A549 (cell line): ENCODE results near the gene CD226. TPM values are rescaled to one million over a fixed set of nuclear protein-coding genes. Genes with fewer than 3 reads are reported as not detected.

ENCODE experiments used
- ATAC-seq, 2 experiments: fragments of 200-7000 bp in 1 of 2; fragments of >200 bp in 1 of 2; cut with Nextera tagmentation in 1 of 2; cut with Tn5 transposase in 1 of 2; 3 replicates each; pipeline versions ENCODE4 v1.8.0 to v1.9.1; 2018 to 2020; ENCODE audit warnings: mild to moderate bottlenecking in 1 of 2, moderate library complexity in 1 of 2
- CTCF ChIA-PET: fragments of 300-600 bp; sonication (Branson Sonifier 250); formaldehyde crosslinking; extraction: SDS; loops from one replicate; lab custom pipeline; 2021; ENCODE audit warnings: antibody characterized with exemption, inconsistent platforms; lab: Yijun Ruan, JAX
- POLR2A ChIA-PET: fragments of 350-600 bp; formaldehyde crosslinking; extraction: SDS; loops from one replicate; lab custom pipeline; 2021; ENCODE audit warnings: antibody characterized with exemption, inconsistent platforms; lab: Yijun Ruan, JAX
- DNase-seq, 2 experiments: peaks; one replicate each; pipeline versions ENCODE4 v3.0.0 to v3.0.0-alpha.2; 2011 to 2016; ENCODE audit warnings: low read depth in 1 of 2, low spot score in 1 of 2
- FAIRE-seq: peaks from 2 replicates; lab custom pipeline; 2011; peaks lifted over from hg19 to GRCh38; lab: Jason Lieb, UNC
- H3K27ac ChIP-seq, 2 experiments: fragments of >200 bp; sonication (Bioruptor Twin); formaldehyde crosslinking; 3 replicates each; pipeline ENCODE4 v1.5.1; 2016 to 2017
- H3K4me1 ChIP-seq: fragments of >200 bp; sonication (Bioruptor Twin); formaldehyde crosslinking; 3 replicates; pipeline ENCODE4 v1.6.1; 2016
- H3K4me2 ChIP-seq: fragments of >200 bp; sonication (Bioruptor Twin); formaldehyde crosslinking; 3 replicates; pipeline ENCODE4 v1.6.1; 2016
- H3K4me3 ChIP-seq: fragments of >200 bp; sonication (Bioruptor Twin); formaldehyde crosslinking; 3 replicates; pipeline ENCODE4 v1.5.1; 2016
- H3K9me3 ChIP-seq: fragments of >200 bp; sonication (Bioruptor Twin); formaldehyde crosslinking; 3 replicates; pipeline ENCODE4 v1.6.1; 2016
- CBX2 ChIP-seq: fragments of 200-600 bp; sonication (generic); IDR thresholded peaks from 2 replicates; pipeline ENCODE4 v1.6.1; 2016; ENCODE audit warnings: low read depth, mild to moderate bottlenecking, borderline replicate concordance
- CHD2 ChIP-seq: fragments of 150-350 bp; IDR thresholded peaks from 2 replicates; pipeline ENCODE4 v1.6.1; 2014; ENCODE audit warnings: low read length; ENCODE audit not compliant: partially characterized antibody
- CHD4 ChIP-seq: fragments of 200-600 bp; sonication (generic); IDR thresholded peaks from 2 replicates; pipeline ENCODE4 v1.6.1; 2016; ENCODE audit warnings: antibody characterized with exemption, mild to moderate bottlenecking, borderline replicate concordance
- EHF ChIP-seq: fragments of 250-450 bp; sonication (Bioruptor Pico); IDR thresholded peaks from 2 replicates; pipeline ENCODE4 v1.5.0; 2020; ENCODE audit warnings: mild to moderate bottlenecking
- EP300 ChIP-seq, 2 experiments: fragments of >200 bp; sonication (Bioruptor Twin); formaldehyde crosslinking; IDR thresholded peaks; 2 replicates in 1 of 2; 3 replicates in 1 of 2; pipeline ENCODE4 v1.6.1; 2016 to 2017
- ESRRA ChIP-seq: fragments of 150-350 bp; IDR thresholded peaks from 2 replicates; pipeline ENCODE4 v1.6.1; 2014; ENCODE audit warnings: mild to moderate bottlenecking, low read length, borderline replicate concordance
- FOSB ChIP-seq: fragments of 250-450 bp; sonication (Bioruptor Pico); IDR thresholded peaks from 2 replicates; pipeline ENCODE4 v1.5.0; 2020; ENCODE audit warnings: mild to moderate bottlenecking, moderate library complexity
- FOSL2 ChIP-seq, 2 experiments: fragments of 450-650 bp in 1 of 2; fragments of >200 bp in 1 of 2; sonication (Bioruptor Twin) in 1 of 2; formaldehyde crosslinking; IDR thresholded peaks; 2 replicates each; pipeline versions ENCODE4 v1.5.0 to v1.6.1; 2016 to 2020; ENCODE audit warnings: mild to moderate bottlenecking in 1 of 2, moderate library complexity in 1 of 2
- FOXS1 ChIP-seq: fragments of 250-450 bp; sonication (Bioruptor Pico); IDR thresholded peaks from 2 replicates; pipeline ENCODE4 v1.5.0; 2020; ENCODE audit warnings: mild to moderate bottlenecking, moderate library complexity
- HDAC2 ChIP-seq: fragments of 200-600 bp; sonication (generic); IDR thresholded peaks from 2 replicates; pipeline ENCODE4 v1.6.1; 2016
- HEYL ChIP-seq: fragments of 250-450 bp; sonication (Bioruptor Pico); IDR thresholded peaks from 2 replicates; pipeline ENCODE4 v1.8.0; 2021; ENCODE audit warnings: mild to moderate bottlenecking, moderate library complexity
- HOXB13 ChIP-seq: fragments of 250-450 bp; sonication (Bioruptor Pico); IDR thresholded peaks from 2 replicates; pipeline ENCODE4 v1.5.0; 2020; ENCODE audit warnings: low read depth, mild to moderate bottlenecking, moderate library complexity
- HOXB5 ChIP-seq: fragments of 250-450 bp; sonication (Bioruptor Pico); IDR thresholded peaks from 2 replicates; pipeline ENCODE4 v1.5.0; 2020; ENCODE audit warnings: mild to moderate bottlenecking, moderate library complexity
- JUNB ChIP-seq: fragments of >200 bp; sonication (Bioruptor Twin); formaldehyde crosslinking; IDR thresholded peaks from 2 replicates; pipeline ENCODE4 v1.6.1; 2016
- KDM5A ChIP-seq: fragments of 200-600 bp; sonication (generic); IDR thresholded peaks from 2 replicates; pipeline ENCODE4 v1.6.1; 2016; ENCODE audit warnings: antibody characterized with exemption, mild to moderate bottlenecking
- MAX ChIP-seq: IDR thresholded peaks from 2 replicates; pipeline ENCODE4 v1.6.1; 2012
- MYC ChIP-seq: IDR thresholded peaks from 2 replicates; pipeline ENCODE4 v1.6.1; 2012; ENCODE audit warnings: mild to moderate bottlenecking, inconsistent platforms, low read length, improper control_type of control experiment, borderline replicate concordance
- NR3C1 ChIP-seq: fragments of >200 bp; sonication (Bioruptor Twin); formaldehyde crosslinking; IDR thresholded peaks from 3 replicates; pipeline ENCODE4 v1.6.1; 2017
- RCOR1 ChIP-seq: fragments of 150-350 bp; IDR thresholded peaks from 2 replicates; pipeline ENCODE4 v1.6.1; 2014; ENCODE audit warnings: antibody characterized with exemption, low read length, low read depth
- RFX5 ChIP-seq: fragments of 450-650 bp; IDR thresholded peaks from 2 replicates; pipeline ENCODE4 v1.7.1; 2014; ENCODE audit warnings: antibody characterized with exemption, mild to moderate bottlenecking, moderate library complexity
- RNF2 ChIP-seq: fragments of 200-600 bp; sonication (generic); IDR thresholded peaks from 2 replicates; pipeline ENCODE4 v1.6.1; 2016; ENCODE audit warnings: low read depth, mild to moderate bottlenecking, antibody characterized with exemption, moderate library complexity, borderline replicate concordance
- SMC3 ChIP-seq: fragments of >200 bp; sonication (Bioruptor Twin); formaldehyde crosslinking; IDR thresholded peaks from 3 replicates; pipeline ENCODE4 v1.6.1; 2018; ENCODE audit warnings: inconsistent platforms
- SREBF2 ChIP-seq: fragments of 450-650 bp; IDR thresholded peaks from 2 replicates; pipeline ENCODE4 v1.6.1; 2014; ENCODE audit warnings: mild to moderate bottlenecking, moderate library complexity
- TFCP2L1 ChIP-seq: fragments of 250-450 bp; sonication (Bioruptor Pico); IDR thresholded peaks from 2 replicates; pipeline ENCODE4 v1.5.0; 2021; ENCODE audit warnings: mild to moderate bottlenecking
- ZNF302 ChIP-seq: fragments of 250-450 bp; sonication (Bioruptor Pico); IDR thresholded peaks from 2 replicates; pipeline ENCODE4 v1.9.0; 2021; ENCODE audit warnings: inconsistent platforms, mild to moderate bottlenecking, moderate library complexity
- ZSCAN20 ChIP-seq: fragments of 250-450 bp; sonication (Bioruptor Pico); IDR thresholded peaks from 2 replicates; pipeline ENCODE4 v1.8.0; 2022; ENCODE audit warnings: mild to moderate bottlenecking, moderate library complexity
- WGBS: methylation state at CpG from one replicate; pipeline ENCODE4 v1.1.6; 2017; ENCODE audit errors: missing lambda C conversion rate; 5-methylcytosine and 5-hydroxymethylcytosine counted together
- polyA plus RNA-seq, 4 experiments: library from polyadenylated mRNA; depleted of rRNA in 3 of 4; stranded (reverse); fragments of >200 nt; fragmentation: RNase III in 1 of 4; extraction: RNeasy Plus Mini Kit Qiagen cat#74134 plus additional on column Dnase treatment in 1 of 4; gene quantifications; 2 replicates in 3 of 4; 3 replicates in 1 of 4; pipeline ENCODE4 v1.2.3, GENCODE V29; 2011 to 2017
- TF ChIP-seq, protein P1 (sequence below): fragments of 250-450 bp; sonication (Bioruptor Pico); IDR thresholded peaks from 2 replicates; pipeline ENCODE4 v1.5.0; 2020; ENCODE audit warnings: low read depth, mild to moderate bottlenecking, moderate library complexity
- TF ChIP-seq, protein P2 (sequence below): IDR thresholded peaks from 2 replicates; pipeline ENCODE4 v1.6.1; 2012

Gene CD226
- polyA plus RNA-seq, 2 of the 4 experiments (the other 2 are of a cell fraction): 0.28 to 0.92 TPM

DNA sequence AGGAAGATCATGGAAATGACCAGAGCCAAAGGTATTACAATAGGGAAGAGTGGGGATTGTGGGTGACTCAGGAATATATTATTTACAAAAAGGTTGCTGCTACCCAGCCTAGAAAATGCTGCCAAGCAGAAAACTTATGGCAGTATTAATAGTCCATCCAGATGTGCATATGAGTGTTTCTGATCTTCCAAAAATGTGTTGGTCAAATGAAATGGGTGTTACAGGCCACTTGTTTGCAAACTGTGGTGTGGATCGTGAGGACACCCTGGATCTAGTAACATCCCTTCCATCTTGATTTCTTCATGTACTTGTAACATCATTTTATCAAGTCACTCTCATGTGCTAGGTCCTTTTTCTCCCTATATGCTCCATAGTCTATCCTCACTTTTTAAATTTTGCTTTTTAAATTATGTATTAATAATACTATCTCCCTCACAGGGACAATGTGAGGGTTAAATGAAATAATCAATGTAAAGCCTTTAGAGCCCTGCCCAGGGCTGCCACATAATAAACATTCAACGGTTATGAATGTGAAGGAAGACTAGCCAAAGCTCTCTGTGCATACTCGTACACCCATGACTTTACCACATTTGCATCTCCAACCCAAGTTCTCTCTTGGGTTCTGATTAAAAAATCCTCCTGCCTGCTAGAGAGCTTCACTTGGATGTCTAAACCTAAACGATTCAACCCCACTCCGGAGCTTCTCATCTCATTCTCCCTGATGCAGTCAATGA, 18.5 kb downstream of the CD226 start:
- Histone ChIP-seq H3K27ac (no peak overlapping the region), H3K4me3 (no peak overlapping the region), H3K4me1 (no peaks in the 10 kb centered on the region), H3K4me2 (no peak overlapping the region), H3K9me3 (no peaks in the 10 kb centered on the region)
- TF ChIP-seq TFCP2L1: no peak
- TF ChIP-seq CBX2: no peak
- TF ChIP-seq SMC3: no peak
- TF ChIP-seq RNF2: no peak
- TF ChIP-seq KDM5A: no peak
- TF ChIP-seq MYC: no peak
- TF ChIP-seq HOXB13 (CRISPR knock-in tag): no peak
- TF ChIP-seq MAX: no peak
- TF ChIP-seq CHD4: no peak
- TF ChIP-seq FOXS1 (CRISPR knock-in tag): no peak
- no peak for TF ChIP-seq SREBF2
- no peak for TF ChIP-seq NR3C1
- no peak for TF ChIP-seq JUNB
- ChIA-PET POLR2A (no interaction called here), CTCF (no interaction called here)
- DNase-seq (no peak), ATAC-seq (no peak), FAIRE-seq (no peak)
- 68% methylated on average over 5 of the region's 5 CpGs for WGBS

DNA sequence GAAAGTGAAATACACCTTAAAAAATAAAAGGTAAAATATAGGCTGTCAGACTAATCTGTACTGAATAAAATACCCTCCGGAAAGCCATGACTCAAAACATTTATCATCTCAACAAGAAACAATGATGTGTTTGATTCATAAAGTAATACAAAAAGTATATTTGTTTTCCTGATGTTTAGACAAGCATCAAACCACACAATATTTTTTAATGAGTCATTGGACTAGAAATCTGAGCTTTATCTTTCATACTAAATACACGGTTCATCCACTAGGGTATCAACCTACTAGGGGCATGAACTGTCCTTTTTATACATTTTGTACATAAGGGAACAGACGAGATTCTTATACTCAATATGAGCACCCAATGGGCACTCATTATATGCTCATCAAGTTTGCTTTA, 31.3 kb downstream of the CD226 start:
- H3K9me3 ChIP-seq: no peaks in the 10 kb centered on the region
- no peak for FAIRE-seq
- no peak overlapping the region for H3K4me3 ChIP-seq
- DNase-seq: peak; percentile 1 to 7
- WGBS: 13% methylated on average over 3 of the region's 3 CpGs
- ChIA-PET CTCF (interaction anchor here (1.5 kb wide), 2 partner anchors 8 to 10 kb away, joined by 3 to 5 read pairs; no protein-coding TSS in a partner anchor), POLR2A (no interaction called here)
- ATAC-seq: peak in 1 of 2 experiments; percentile 58; a peak in 2 of 6 replicates
- TF ChIP-seq FOSL2 (IDR thresholded peaks at IDR 0.05) (no peak), FOSL2 (CRISPR knock-in tag; IDR thresholded peaks at IDR 0.05) (peak; percentile 23; the same call in 1 of the 2 replicates), CHD4 (no peak)
- no peak overlapping the region for H3K27ac ChIP-seq
- H3K4me1 ChIP-seq: peaks cover 9% of the 10 kb centered on the region; the same call in 2 of the 3 replicates
- peak overlapping the region; percentile 17; the same call in 1 of the 3 replicates for H3K4me2 ChIP-seq

DNA sequence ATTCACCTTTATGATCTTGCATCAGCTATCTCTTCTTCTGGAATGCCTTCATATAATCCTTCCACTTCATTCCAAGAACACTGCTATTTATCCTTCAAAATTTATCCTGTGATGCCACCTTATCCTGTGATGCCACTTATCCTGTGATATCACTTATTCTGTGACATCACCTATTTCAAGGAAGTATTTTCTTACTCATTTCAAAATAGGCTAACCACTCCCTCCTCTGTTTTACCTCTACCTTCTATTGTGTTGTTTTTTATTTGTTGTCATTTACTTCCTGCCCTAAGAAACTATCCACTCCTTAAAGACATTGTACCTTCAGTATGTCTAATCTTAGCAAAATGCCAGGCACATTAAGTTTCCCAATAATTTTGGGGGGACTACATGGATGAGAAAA, 38.8 kb downstream of the CD226 start:
- no peaks in the 10 kb centered on the region for H3K9me3 ChIP-seq
- ChIA-PET CTCF (interaction anchor here (1.1 kb wide), 1 partner anchor 8 kb away, joined by 5 read pairs; no protein-coding TSS in a partner anchor), POLR2A (no interaction called here)
- no peak overlapping the region for H3K4me2 ChIP-seq
- H3K4me3 ChIP-seq: no peak overlapping the region
- TF ChIP-seq FOSB (CRISPR knock-in tag) (no peak), ZSCAN20 (no peak), HEYL (CRISPR knock-in tag) (no peak), RFX5 (no peak), EHF (no peak), ZNF302 (CRISPR knock-in tag) (no peak), CHD2 (no peak), HDAC2 (no peak), ESRRA (no peak), SMC3 (no peak), MAX (no peak), JUNB (no peak), NR3C1 (no peak), FOSL2 (IDR thresholded peaks at IDR 0.05) (no peak), FOSL2 (CRISPR knock-in tag; IDR thresholded peaks at IDR 0.05) (no peak), EP300 (IDR thresholded peaks at IDR 0.05) (no peak), TFCP2L1 (no peak), RCOR1 (no peak), HOXB5 (CRISPR knock-in tag) (no peak)
- TF ChIP-seq, protein P1, sequence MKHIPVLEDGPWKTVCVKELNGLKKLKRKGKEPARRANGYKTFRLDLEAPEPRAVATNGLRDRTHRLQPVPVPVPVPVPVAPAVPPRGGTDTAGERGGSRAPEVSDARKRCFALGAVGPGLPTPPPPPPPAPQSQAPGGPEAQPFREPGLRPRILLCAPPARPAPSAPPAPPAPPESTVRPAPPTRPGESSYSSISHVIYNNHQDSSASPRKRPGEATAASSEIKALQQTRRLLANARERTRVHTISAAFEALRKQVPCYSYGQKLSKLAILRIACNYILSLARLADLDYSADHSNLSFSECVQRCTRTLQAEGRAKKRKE: no peak
- TF ChIP-seq, protein P2, sequence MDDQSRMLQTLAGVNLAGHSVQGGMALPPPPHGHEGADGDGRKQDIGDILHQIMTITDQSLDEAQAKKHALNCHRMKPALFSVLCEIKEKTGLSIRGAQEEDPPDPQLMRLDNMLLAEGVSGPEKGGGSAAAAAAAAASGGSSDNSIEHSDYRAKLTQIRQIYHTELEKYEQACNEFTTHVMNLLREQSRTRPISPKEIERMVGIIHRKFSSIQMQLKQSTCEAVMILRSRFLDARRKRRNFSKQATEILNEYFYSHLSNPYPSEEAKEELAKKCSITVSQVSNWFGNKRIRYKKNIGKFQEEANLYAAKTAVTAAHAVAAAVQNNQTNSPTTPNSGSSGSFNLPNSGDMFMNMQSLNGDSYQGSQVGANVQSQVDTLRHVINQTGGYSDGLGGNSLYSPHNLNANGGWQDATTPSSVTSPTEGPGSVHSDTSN: no peak
- TF ChIP-seq, all 56 proteins: peak for 0
- no peak for ATAC-seq
- no peaks in the 10 kb centered on the region for H3K4me1 ChIP-seq
- H3K27ac ChIP-seq: no peak overlapping the region
- FAIRE-seq: no peak
- no peak for DNase-seq
